ENCODE measurements around the gene CCDC33. TPM values are rescaled to one million over a fixed set of nuclear protein-coding genes. Genes with fewer than 3 reads are reported as not detected.

Gene CCDC33
- total and polyA plus RNA-seq, 10 of the 15 experiments (the other 5 are each of a cell fraction or from before 2014, with no cell fraction given), result 0.57 to 5.8 (median 4.3) TPM

- H3K27me3 ChIP-seq (replicated peaks in 1 of 2; ENCODE audit: control insufficient read depth in 2 of 2, insufficient read depth in 2 of 2, low read length in 1 of 2), result peaks cover 4% of the 10 kb centered on the region in 2 experiments; a peak in 3 of 4 replicates
- intact Hi-C loops (cut with micrococcal nuclease; ENCODE audit: unreplicated experiment), result no loop called here
- TF ChIP-seq WRNIP1 (IDR thresholded peaks at IDR 0.05; ENCODE audit: borderline replicate concordance, low read depth, low read length), result no peak
- TF ChIP-seq NR2F1 (conservative IDR thresholded peaks at IDR 0.05), result no peak
- no peak for TF ChIP-seq CEBPB (IDR thresholded peaks at IDR 0.05; ENCODE audit: borderline replicate concordance in 1 of 2, low read depth in 2 of 2, low read length in 2 of 2)
- no peak for TF ChIP-seq CEBPZ (IDR thresholded peaks at IDR 0.05; ENCODE audit: low read depth, low read length)
- no peak for TF ChIP-seq IKZF2 (IDR thresholded peaks at IDR 0.05)
- TF ChIP-seq ESRRA (IDR thresholded peaks at IDR 0.05; ENCODE audit: low read length), result no peak
- no peak for TF ChIP-seq FOS (IDR thresholded peaks at IDR 0.05; ENCODE audit: borderline replicate concordance, extremely low read depth, insufficient read length)
- TF ChIP-seq PBX3 (IDR thresholded peaks at IDR 0.05; ENCODE audit: insufficient replicate concordance, low read depth, low read length), result no peak
- no peak for TF ChIP-seq E4F1 (IDR thresholded peaks at IDR 0.05; ENCODE audit: borderline replicate concordance, partially characterized antibody)
- no peak for TF ChIP-seq GABPA (IDR thresholded peaks at IDR 0.05; ENCODE audit: low read depth)
- TF ChIP-seq TBL1XR1 (IDR thresholded peaks at IDR 0.05; ENCODE audit: low read depth, low read length), result no peak
- no peak for TF ChIP-seq SREBF2 (IDR thresholded peaks at IDR 0.05; ENCODE audit: low read length)
- no peak for TF ChIP-seq SIN3A (IDR thresholded peaks at IDR 0.05; ENCODE audit: low read depth, low read length)
- H3K4me1 ChIP-seq (ENCODE audit: control insufficient read depth, insufficient read depth, low read length), result no peaks in the 10 kb centered on the region
- H3K4me2 ChIP-seq (ENCODE audit: control insufficient read depth, insufficient read depth), result no peak overlapping the region
- no peak overlapping the region for H3K27ac ChIP-seq (ENCODE audit: control insufficient read depth, insufficient read depth)
- H3K9me3 ChIP-seq (replicated peaks; ENCODE audit: control insufficient read depth, insufficient read depth, low read length), result no peaks in the 10 kb centered on the region
- DNase-seq (ENCODE audit: low read depth, low spot score) (no peak), FAIRE-seq (no peak), ATAC-seq (no peak)
- CTCF ChIA-PET, result no interaction called here
- H2AFZ ChIP-seq (ENCODE audit: control insufficient read depth, low read depth, low read length), result no peak overlapping the region
- no peak overlapping the region for H3K9ac ChIP-seq (ENCODE audit: control insufficient read depth, insufficient read depth, low read length)
- BruUV-seq (replicated peaks), result no TSS peak
- RAD21 ChIA-PET (ENCODE audit: unreplicated experiment), result no interaction called here
- SMC1A ChIA-PET (ENCODE audit: uncharacterized antibody, unreplicated experiment), result no interaction called here
- WGBS (ENCODE audit: insufficient coverage, insufficient replicate concordance, low lambda C conversion rate, missing lambda C conversion rate), result 29% methylated on average over 8 of the region's 8 CpGs
- POLR2A ChIA-PET, result no interaction called here
- no peak overlapping the region for H3K4me3 ChIP-seq
- in situ Hi-C loops (cut with MboI), result no loop called here
- H4K20me1 ChIP-seq (ENCODE audit: control insufficient read depth, insufficient read depth), result no peaks in the 10 kb centered on the region
- H3K79me2 ChIP-seq (ENCODE audit: control insufficient read depth, insufficient read depth, low read length), result no peaks in the 10 kb centered on the region
- H3K36me3 ChIP-seq (ENCODE audit: control insufficient read depth in 2 of 2, insufficient read depth in 2 of 2, low read length in 1 of 2), result no peaks in the 10 kb centered on the region
Measured at GRCh38 chr15:74269362-74270035, 33.4 kb downstream of the CCDC33 start.

Data from GM12878 (cell line).